Astrocyte of the hippocampus (primary cell): ENCODE measurements around the gene GRID2.

Experiments
- DNase-seq: peaks from one replicate; pipeline ENCODE4 v3.0.0; 2011; ENCODE audit warnings: low read depth, low spot score

GRID2 gene

DNA sequence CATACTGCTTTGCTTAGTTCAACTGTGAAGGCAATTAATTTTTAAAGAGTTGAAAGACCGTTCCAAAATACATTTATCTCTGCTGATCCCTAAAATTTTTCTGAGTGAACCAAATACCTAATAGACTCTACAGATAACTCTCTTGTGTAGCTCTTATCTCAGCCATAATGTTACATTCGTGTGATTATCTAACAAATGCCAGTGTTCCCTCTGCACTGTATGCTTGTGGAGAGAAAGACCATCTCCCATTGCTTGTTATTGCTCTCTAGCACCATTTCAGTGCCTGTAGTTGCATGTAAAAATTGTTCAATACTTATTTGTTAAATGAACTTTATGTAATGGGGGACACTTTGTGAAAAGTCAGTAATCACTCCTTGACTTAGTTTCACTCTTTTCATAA lies 1443.5 kb downstream of the GRID2 start:
- DNase-seq, result no peak

DNA sequence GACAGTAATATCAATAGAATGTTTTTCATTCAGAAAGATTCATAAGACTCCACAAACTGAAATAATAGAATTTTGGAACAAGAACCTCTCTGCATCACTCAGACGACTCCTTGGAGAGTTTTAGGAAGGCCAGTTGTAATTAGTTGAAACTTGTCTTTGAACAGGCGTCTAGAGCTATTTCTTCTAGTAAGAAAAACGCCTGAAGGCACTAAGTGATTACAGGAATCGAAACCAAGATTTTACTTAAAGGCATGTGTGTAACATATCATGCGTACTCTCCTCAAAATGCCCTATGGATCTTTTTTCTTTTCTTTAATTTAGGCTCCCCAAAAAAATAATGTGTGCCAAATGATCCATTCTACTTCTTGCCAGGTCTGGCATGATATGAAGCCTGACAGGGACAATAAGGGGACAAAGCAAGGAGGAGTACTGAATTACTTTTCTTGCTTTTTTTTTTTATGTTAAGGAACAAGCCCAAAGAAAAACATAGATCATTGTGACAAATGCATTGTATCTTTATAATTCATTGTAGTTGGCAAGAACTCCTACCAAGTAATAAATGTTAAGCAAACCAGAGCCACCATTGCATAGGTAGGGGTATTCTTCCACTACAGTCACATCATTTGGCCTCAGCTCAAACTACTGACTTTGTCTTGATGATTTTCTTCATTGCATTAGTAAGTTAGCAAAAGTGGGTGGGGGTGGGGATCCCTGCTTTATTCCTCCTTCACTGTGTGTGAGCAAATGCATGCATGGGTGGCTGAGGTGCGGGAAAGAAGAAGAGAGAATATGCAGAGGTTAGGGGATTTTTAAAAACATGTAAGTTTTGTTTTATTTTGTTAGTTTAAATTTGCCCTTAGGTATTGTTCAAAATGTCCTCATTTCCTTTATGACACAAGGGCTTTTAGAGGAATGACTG lies 1444.9 kb downstream of the GRID2 start:
- DNase-seq, result no peak

DNA sequence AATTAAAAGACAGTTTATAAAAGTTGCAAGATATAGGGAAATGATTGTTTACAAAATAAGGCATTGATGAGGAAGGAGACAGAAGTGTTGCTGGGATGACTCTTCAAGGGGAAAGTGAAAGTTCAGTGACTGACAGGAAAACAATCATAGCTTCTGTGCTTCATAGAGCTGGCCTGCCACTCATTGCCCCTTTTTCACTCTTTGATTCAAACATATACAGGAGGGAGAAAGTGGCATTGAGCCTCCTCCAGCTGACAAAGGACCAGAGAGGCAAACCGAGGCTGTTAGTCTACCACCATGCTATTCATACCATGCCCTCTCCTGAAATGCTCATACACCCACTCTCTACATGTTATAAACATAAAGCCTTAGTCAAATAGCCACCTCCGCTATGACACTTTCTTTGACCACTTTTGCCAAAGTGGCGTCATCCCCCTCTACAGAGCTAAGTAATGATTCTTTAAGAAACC lies 1445.6 kb downstream of the GRID2 start:
- DNase-seq, result no peak

DNA sequence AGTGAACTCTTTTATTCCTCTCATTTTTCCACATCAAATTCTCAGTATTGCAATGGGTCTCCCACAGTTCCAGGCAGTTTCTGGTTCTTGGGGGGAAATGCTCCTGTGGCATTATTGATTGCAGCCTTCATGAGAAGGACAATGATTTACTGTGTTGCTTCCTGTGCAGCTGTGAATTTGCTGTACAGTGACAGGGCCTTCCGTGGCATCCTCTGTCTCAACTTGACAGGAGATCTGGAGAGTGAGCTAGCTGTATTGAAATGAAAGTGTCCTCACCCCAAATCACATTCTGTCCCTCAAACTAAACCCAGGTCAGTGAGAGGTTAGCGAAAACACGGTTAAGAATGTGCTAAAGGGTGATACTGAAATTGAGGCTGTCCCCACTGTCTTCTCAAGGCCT lies 1447.6 kb downstream of the GRID2 start:
- no peak for DNase-seq

DNA sequence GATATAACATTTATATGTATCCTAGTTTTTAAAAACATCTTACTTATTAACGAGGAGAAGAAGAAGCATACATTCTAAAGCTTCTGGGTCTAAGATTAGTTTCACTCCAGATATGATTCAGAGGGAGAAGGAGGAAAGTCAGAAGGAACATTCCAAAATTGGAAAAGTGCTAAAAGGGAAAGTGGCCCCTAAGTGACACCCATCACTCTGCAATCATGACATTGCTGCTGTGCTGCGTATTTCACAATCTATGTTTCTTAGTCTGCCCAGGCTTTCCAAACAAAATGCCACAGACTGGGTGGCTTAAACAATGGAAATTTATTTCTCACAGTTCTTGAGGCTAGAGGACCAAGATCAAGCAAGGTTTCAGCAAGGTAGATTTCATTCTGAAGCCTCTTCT lies 1452.3 kb downstream of the GRID2 start:
- DNase-seq, result no peak

DNA sequence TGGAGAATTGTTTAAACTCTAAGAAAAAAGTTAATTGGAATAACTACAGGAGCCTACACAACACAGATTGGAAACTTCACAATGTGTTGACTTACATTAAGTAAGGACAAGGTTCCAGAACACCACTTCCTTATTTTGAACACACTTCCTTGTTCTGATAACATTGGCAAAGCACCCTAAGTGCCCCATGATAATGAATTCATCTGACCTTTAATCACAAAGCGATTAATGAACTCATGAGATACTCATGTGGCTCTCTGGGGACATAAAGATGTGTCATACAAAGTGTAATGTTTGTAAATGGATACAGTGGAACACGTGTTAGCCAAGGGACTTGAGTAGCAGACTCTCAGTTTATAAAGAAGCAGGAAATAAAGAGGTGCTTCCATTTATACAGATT lies 1455.7 kb downstream of the GRID2 start:
- no peak for DNase-seq

DNA sequence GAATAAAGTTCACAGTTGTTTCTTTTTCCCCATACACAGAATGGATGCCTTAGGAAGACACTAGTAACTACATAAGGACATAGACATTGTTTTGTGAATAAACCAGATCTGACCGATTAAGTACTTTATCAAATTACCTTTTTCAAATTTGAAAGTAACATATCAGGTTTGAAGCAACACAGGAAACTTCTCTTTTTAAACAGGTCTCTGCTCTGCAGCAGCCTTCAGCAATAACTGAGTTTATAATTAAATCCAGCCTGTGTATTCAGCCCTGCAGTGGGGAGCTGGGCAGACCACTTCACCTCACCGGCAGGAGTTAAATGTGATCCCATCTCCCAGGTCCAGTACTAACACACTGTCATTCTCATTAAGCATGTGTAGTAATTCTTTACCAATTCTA lies 1456.5 kb downstream of the GRID2 start:
- DNase-seq, result no peak

DNA sequence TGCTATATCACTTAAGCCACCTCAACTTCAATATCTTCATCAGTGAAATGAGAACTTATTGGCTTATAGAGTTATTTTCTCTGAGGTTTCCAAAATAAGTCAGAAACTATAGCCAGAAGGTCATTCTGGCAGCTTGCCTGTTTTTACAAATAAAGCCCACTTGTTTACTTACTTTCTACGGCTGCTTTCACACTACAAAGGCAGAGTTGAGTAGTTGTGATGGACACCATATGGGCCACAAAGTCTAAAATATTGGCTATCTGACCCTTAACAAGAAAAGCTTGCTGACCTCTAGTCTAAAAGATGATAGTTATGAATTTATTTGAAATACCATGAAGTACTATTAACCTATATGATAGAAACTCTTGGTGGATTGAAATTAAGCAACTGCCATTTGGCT lies 1457.5 kb downstream of the GRID2 start:
- no peak for DNase-seq

DNA sequence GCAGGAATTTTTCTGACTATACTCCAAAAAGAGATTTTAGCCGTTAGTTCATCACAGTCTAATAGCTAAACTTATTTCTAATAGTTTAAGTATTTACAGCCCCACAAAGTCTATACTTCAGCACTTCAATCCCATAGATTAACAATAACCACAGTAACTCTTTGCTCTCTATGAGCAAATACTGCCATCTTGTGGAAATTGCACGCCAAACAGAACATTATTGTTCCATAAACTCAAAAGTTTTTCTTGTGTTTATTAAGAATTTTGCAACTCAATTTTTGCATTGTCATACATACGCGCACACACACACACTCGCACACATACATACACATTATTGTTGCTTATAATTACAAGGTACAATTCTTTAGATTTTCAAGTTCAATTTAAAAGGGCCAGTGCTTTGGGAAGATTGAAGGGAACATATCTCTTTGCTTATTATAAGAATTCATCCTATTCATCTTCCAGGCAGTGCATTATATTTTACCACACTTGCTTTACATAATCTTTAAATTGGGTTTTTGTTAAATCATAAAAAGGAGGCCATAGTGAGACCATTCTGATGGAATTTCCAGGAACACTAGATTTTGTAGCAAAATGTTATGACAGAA lies 1461.0 kb downstream of the GRID2 start:
- DNase-seq, result peak; percentile 54

DNA sequence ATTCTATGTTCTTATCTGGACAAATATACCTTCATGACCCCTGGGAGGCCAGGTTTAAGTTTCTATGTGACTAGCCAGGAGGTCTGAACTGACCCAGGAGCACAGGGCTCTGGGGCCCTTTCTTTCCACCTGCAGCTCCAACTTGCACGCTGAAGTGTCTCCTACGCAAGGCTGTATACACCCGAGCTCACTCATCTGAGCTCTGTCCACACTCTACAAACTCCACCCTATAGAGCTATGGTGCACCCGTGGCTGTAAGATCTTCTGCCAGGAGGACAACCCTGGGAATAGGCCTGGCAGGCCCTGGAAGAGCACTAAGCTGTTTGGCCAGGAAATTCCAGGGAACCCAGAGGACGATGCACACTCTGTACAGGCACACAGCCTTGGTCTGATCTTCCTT lies 1464.2 kb downstream of the GRID2 start:
- DNase-seq, result no peak

DNA sequence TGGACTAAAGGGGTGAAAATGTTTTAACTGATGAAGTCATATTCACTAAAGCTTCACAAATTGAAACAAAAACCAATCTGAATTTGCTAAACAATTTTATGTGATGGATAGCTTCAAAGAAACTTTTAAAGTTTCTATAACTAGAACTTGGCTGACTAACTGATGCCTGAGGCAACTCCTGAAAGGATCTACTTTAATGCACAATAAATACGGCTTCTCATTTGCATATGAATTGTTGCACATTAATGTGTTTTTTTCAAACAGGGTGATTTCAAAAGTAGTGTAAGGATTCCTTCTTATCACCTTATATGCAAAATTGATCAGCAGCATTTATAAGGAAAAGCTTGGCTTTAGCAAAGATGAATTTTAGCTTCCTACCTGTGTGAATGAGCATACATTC lies 1466.4 kb downstream of the GRID2 start:
- DNase-seq, result no peak

DNA sequence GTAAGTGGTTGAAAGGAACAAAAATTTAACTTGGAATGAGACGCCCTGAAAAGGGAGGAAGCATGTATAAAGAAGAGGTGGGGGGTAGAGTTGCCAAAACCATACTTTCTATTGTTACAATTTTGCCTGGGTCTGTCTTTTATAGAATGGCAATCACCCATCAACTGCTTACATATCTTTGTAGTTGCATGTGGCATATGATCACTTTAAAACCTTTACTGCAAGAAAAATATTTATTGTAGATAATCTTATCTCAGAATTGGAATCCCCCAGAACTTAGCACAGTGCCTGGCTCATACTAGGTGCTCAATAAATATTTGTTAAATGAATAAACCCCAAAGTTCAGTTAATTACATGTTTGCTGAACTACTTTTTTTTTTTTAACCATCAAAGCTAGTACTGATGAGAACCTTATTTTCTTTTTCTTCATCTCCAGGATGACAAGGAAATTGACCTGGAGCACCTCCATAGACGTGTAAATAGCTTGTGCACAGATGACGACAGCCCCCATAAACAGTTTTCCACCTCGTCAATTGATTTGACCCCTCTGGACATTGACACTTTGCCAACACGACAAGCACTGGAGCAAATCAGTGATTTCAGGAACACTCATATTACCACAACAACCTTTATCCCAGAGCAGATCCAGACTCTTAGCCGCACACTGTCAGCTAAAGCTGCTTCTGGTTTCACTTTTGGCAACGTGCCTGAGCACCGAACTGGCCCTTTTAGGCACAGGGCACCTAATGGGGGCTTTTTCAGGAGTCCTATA lies 1468.1 kb downstream of the GRID2 start:
- no peak for DNase-seq

DNA sequence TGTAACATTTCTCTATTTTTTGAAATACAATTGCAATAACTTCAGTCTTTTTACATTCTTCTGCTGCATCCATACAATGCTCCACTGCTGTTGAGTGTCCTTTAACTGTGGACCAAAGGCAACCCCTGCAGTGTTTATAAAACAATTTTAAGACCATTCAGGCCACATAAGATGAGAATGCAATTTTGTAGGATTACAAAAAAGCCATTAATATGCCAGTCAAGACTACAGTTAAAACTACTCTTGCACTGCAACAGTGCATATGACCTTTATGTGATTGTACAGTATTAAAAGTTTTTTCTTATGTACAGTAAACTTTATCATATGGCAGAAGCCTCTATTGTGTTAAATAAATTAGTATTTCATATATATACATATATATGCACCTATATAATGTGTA lies 1469.1 kb downstream of the GRID2 start:
- no peak for DNase-seq

DNA sequence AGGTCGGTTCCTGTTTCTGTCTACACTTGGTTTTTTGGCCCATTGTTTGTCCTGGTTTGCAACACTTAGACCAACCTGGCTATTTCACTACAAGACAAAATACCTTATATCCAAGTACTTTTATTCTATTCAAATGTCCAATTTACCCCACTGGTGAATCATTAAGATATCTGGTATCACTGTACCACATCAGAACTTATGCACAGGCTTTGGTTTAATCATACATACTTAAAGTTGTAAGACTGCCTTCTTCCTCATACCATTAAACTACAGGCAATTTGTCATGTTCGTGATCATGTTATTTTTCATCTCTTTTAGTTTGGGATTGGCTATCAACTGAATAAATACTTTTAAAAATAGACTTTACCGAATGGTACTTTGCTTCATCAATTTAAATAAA lies 1471.8 kb downstream of the GRID2 start:
- no peak for DNase-seq

DNA sequence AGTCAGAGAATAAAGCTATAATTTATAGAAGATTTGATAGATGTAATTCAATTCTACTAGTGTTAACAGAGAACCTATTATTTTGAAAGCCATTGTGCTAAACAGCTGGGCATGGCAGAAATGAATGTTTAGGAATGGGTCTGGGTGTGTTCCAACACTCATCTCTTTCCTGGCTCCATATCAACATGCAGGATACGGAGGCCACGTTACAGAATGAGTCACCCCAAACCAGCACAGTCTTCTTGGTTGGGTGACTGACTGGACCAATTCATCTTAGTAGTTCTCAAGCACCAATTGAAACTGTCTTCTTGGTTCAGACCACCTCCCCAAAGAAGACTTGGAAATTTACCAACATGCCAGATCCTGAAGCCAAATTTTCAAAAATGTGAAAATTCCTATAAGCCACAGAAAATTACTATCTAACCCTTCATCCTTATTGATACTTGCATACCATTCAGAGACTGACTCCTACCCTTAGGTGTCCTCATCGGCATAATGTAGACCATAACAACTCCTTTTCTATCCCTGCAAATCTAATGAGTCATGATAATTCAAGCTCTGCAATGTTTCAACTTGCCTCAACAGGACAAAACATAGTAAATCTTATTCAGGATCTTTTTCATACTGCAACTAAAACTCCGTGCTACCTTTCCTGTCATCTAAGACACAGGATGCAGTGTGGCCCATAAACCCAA lies 1472.8 kb downstream of the GRID2 start:
- DNase-seq, result peak; percentile 62

DNA sequence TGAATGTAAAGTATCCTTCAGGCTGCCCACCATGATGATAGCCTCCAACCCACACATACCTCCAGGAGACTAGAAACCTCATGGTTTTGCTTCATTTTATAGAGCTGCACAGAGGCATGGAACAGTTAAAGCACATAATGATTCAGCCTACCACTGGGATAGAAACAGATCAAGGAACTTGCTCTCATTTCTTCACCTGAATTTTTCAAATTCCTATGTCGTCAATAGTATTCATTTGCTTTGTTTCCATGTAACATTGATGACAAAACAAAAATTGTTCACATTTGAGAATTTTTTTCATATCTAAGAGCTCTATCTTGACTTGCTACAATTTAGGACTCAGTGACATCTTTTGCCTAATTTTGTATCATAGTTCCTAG lies 1473.3 kb downstream of the GRID2 start:
- DNase-seq, result no peak

DNA sequence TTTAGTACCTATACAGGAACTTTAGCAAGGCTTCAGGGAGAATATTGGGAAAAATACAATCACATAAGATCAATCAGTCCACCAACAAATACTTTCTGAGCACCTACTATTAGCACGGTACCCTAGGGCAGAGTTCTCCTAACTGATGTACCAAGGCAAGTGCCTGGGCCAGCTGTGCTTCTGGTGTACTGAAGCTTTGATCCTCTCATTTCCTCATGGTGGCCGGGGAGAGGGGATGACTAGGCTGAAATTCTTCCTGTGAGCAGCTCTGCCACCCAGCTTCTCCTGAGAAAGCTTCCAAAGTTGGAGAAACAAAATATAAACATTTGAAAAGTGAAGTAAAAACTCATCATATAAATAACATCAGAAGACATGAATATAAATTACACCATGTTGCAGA lies 1475.5 kb downstream of the GRID2 start:
- no peak for DNase-seq

DNA sequence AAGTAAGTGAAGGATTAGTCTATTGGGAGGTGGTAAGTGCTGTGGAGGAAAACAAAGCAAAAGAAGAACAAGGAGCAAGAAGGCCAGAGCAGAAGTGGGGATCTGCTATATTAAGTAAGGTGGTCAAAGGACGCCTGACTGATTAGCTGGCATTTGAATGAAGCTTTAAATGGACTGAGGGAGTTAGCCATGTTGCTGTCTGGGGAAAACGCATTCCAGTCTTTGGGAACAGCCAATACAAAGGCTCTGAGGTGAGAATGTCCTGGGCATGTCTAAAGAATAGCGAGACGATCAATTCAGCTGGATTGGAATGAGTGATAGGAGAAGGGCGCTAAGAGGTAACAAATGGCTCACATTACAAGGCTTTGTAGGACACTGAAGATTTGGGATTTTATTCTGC lies 1476.3 kb downstream of the GRID2 start:
- no peak for DNase-seq

DNA sequence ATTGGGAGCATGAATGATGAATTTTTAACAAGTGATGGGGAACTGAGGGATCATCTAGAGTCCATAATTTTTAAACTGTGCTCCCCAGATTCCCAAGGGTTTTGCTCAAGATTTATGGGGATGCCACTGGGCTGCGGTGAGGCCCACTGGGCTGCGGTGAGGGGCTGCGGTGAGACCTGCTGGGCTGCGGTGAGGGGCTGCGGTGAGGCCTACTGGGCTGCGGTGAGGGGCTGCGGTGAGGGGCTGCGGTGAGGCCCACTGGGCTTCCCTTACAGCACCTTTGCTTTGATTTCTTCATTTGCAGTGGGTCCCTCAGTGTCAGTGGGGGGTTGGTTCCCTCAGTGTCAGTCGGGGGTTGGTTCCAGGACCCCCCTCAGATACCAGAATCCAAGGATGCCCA lies 1477.4 kb downstream of the GRID2 start:
- no peak for DNase-seq

DNA sequence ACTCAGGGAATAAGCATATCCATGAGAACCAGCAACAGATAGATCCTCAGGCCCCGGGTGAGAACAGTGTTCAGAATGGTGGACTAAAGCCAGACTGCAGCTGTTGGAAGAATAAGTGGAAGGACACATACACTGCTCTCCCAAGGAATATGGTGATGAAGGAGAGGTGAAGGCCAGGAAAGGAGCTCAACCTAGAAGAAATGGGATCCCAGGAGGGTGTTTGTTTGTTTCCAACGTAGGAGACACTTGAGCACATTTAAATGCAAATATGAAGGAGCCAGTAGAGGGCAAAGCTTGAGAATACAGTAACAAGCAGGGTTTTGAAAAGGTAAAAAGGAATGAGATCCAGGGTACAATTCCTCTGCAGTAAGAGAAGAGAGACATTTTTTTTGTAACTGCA lies 1482.4 kb downstream of the GRID2 start:
- no peak for DNase-seq

DNA sequence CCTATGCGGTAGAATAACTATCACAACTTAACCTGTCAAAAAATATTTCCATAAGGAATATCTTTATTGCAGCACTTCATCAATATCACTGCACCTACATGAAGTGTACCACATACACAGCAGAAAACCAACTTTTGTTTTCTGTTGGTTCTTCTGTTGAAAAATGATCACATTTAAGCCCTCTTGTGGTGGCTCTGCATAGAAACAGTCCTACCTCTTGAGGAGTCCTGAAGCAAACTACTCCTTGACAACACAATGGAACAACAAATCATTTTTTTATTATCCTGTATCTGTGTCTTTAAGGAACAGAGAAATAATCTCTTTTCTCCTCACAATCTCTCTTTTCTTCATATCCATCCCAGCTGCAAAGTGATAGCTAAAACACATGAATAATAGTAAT lies 1484.9 kb downstream of the GRID2 start:
- DNase-seq, result peak; percentile 46
